AG04449 (cell line): Measurements from ENCODE around the gene TMA16.
"Not testable (repeated sequence)": the region's sequence is repeated elsewhere in the genome, so short reads cannot be mapped to it uniquely, and the experiment has no call there.

Experiments
- CTCF ChIA-PET: fragments of 350-600 bp; formaldehyde crosslinking; extraction: SDS; loops from one replicate; lab custom pipeline; 2021; ENCODE audit warnings: antibody characterized with exemption; lab: Yijun Ruan, JAX
- POLR2A ChIA-PET: fragments of 400-600, 350-600 bp; formaldehyde crosslinking; extraction: SDS; loops from one replicate; lab custom pipeline; 2020; ENCODE audit warnings: antibody characterized with exemption, inconsistent platforms; lab: Yijun Ruan, JAX
- DNase-seq: peaks from one replicate; pipeline ENCODE4 v3.0.0-alpha.2; 2010; ENCODE audit warnings: low read depth, low spot score
- H3K4me3 ChIP-seq: 2 replicates; pipeline ENCODE4 v1.5.1; 2011; ENCODE audit warnings: low read depth, mild to moderate bottlenecking, control low read depth, low read length
- TF ChIP-seq, protein P1 (sequence below): IDR thresholded peaks from one replicate; pipeline ENCODE4 v1.5.1; 2011; ENCODE audit warnings: mild to moderate bottlenecking, moderate library complexity, low read length, control low read depth, inconsistent platforms; ENCODE audit not compliant: insufficient read depth; ENCODE audit errors: missing control alignments

The TMA16 gene

DNA sequence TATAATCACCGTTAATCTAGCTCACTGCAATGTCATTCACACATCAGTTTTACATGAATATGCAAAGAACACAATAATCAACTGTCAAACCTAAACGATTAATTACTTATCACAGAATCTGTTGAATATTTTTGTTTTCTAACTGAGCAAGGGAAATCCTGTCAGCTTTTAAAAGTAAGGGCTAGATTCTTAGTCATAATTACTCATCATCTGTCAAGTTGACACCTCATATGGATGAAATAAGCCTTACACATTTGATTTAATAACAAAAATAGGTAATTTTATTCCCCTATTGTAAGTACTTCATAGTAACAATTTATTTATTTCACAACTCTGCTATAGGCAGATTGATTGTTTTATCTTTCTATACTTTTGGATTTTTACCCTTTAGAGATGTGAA, 32.7 kb downstream of the TMA16 start:
- TF ChIP-seq, protein P1, sequence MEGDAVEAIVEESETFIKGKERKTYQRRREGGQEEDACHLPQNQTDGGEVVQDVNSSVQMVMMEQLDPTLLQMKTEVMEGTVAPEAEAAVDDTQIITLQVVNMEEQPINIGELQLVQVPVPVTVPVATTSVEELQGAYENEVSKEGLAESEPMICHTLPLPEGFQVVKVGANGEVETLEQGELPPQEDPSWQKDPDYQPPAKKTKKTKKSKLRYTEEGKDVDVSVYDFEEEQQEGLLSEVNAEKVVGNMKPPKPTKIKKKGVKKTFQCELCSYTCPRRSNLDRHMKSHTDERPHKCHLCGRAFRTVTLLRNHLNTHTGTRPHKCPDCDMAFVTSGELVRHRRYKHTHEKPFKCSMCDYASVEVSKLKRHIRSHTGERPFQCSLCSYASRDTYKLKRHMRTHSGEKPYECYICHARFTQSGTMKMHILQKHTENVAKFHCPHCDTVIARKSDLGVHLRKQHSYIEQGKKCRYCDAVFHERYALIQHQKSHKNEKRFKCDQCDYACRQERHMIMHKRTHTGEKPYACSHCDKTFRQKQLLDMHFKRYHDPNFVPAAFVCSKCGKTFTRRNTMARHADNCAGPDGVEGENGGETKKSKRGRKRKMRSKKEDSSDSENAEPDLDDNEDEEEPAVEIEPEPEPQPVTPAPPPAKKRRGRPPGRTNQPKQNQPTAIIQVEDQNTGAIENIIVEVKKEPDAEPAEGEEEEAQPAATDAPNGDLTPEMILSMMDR: no peak
- ChIA-PET CTCF (interaction anchor here (7.9 kb wide), 1 partner anchor 21 kb away, joined by 53 read pairs; no protein-coding TSS in a partner anchor), POLR2A (no interaction called here)
- DNase-seq: no peak
- no peak overlapping the region for H3K4me3 ChIP-seq

DNA sequence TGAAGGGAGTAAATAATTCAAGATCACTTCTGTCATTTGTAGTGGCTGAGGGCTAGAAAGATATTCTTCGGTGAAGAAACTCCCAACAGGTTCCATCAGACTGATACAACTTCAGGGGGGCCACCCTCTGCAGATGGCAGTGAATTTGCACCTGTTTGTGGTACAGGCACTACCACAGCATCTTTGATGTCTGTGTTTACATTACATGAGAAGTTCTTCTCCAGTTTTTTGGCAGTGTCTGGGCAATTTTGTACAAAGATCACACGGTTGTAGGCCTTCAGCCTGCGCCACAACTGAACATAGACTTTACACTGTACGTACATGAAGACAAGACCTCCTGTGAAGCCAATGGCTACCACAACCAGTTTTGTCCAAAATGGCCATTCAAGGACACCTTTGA, 34.2 kb downstream of the TMA16 start:
- TF ChIP-seq, protein P1: no peak
- CTCF ChIA-PET: interaction anchor here (1.5 to 7.9 kb wide), 2 partner anchors 19 to 28 kb away, joined by 3 to 53 read pairs; no protein-coding TSS in a partner anchor
- DNase-seq: no peak
- POLR2A ChIA-PET: no interaction called here
- no peak overlapping the region for H3K4me3 ChIP-seq

DNA sequence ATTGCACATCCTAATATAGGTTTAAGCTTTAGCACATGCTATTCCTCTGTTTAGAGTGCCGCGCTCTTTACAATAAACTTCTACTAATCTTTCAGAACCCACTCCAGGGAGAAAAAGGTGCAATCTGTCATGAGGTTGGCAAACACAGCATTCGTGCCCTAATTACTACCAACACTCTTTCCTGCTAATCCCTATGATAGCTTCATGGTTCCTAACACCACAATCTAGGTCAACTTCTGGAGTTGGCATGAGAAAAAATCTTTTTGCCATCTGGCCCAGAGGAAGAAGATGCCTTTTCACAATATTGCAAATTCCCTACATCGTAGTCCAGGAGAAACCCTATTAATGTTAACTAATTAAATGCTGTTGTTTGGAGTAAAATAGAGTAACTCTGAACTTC, 39.6 kb downstream of the TMA16 start:
- TF ChIP-seq, protein P1: no peak
- ChIA-PET CTCF (interaction anchor here (1.1 to 7.9 kb wide), 2 partner anchors 10 to 14 kb away, joined by 3 to 53 read pairs; no protein-coding TSS in a partner anchor), POLR2A (no interaction called here)
- H3K4me3 ChIP-seq: no peak overlapping the region
- DNase-seq: no peak

DNA sequence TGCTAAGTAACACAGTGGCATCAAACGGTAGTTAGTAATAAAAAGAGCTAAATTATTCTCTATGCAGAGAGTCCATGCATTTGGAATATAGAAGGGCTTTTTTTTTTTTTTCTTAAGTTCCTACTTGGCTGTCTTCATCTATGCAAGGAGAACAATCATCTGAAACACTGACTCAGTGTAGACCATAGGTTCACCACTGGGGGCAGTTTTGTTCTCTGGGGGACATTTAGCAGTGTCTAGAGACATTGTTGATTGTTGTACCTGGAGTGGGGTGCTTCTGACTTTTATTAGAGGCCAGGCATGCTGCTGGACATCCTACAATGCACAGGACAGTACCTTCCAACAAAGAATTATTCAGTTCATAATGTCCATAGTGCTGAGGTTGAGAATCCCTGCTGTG, 41.2 kb downstream of the TMA16 start:
- ChIA-PET CTCF (interaction anchor here (1.3 to 2.0 kb wide), 3 partner anchors 8 to 42 kb away, joined by 3 to 14 read pairs (median 3); no protein-coding TSS in a partner anchor), POLR2A (no interaction called here)
- H3K4me3 ChIP-seq: no peak overlapping the region
- TF ChIP-seq, protein P1: no peak
- DNase-seq: no peak

DNA sequence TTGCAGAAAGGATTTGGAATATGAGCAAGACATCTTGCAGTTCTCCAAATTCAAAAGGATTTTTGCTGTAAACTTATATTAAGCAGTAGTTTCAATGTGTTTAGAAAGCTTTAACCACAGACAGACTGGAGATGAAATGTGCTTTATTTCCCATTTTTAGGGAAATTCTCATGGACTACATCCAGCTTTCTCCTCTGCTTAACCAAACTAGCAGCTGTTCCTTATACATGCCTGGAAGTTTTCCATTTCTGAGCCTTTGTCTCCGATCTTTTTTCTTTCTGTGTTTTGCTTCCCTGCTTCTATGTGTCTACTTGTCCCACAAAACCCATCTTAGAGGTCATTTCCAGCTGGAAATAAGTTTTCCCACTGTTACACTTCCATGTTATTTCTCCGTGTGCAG, 41.6 kb downstream of the TMA16 start:
- TF ChIP-seq, protein P1: no peak
- no peak overlapping the region for H3K4me3 ChIP-seq
- POLR2A ChIA-PET: no interaction called here
- CTCF ChIA-PET: interaction anchor here (1.0 to 2.0 kb wide), 6 partner anchors 8 to 1039 kb away, joined by 3 to 14 read pairs (median 3); no protein-coding TSS in a partner anchor
- no peak for DNase-seq

DNA sequence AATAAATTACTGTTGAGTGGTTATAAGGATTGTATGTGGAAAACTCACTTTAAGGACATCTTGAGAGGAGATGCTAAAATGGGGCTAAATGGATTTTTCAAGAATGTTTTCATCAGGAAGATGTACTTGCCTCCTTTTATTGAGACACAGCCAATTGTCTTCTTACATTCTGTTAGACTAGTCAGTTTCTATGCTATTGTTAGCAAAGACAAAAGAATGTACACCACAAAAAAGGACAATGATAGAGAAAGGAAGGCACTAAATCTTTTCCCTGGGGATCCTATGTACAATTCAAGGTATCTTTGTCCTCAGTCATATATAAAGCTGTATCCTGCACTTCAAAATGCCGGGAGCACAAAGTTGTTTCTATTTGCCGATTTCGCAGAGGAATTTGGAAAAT, 42.6 kb downstream of the TMA16 start:
- no peak for DNase-seq
- POLR2A ChIA-PET: no interaction called here

DNA sequence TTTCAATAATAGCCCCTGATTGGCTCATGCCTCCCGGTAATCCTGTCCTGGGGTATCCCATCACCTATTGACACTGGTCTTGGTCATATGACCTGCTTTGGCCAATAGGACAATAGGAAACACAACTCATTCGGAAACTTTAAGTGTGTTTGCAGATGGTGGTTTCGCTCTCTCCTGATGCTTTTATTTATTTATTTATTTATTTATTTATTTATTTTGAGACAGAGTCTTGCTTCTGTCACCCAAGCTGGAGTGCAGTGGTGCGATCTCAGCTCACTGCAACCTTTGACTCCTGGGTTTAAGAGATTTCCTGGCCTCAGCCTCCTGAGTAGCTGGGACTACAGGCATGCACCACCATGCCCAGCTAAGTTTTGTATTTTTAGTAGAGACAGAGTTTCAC, 44.3 kb downstream of the TMA16 start:
- ChIA-PET POLR2A (interaction anchor here (1.2 kb wide), 1 partner anchor 44 kb away, joined by 7 read pairs; the partner anchor contains the start of gene TMA16), CTCF (interaction anchor here (1.2 to 6.2 kb wide), 3 partner anchors 12 to 54 kb away, joined by 3 to 77 read pairs (median 14); no protein-coding TSS in a partner anchor)
- not testable (repeated sequence) for H3K4me3 ChIP-seq, DNase-seq

More for the DNA sequence above, 42.6 kb downstream of the TMA16 start:
- H3K4me3 ChIP-seq: no peak overlapping the region
- CTCF ChIA-PET: interaction anchor here (1.0 to 6.2 kb wide), 5 partner anchors 8 to 1040 kb away, joined by 3 to 77 read pairs (median 3); no protein-coding TSS in a partner anchor
- TF ChIP-seq, protein P1: no peak
